Measurements from ENCODE around the gene SPATA13.
"Not testable (repeated sequence)": the region's sequence is repeated elsewhere in the genome, so short reads cannot be mapped to it uniquely, and the experiment has no call there.

SPATA13 gene

DNA sequence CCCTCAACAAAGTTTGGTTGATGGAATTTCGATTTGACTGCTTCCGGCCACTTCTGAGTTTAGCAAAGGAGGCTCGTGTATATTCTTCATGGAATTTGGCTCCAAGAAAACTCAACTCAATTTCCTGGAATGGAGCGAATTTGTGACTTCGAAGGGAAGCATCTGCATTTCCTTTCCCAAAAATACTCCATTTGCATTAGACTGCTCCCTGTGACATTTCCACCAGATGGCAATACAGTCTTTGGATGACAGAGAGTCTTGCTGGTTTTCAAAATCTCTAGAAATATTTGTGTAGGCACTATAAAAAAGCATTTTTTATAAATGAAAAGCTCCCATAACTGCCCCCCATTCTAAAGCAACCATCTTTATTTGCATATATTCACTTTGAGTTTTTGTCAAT lies 152.9 kb downstream of the SPATA13 start:
- Histone ChIP-seq H3K4me1 (ENCODE audit: insufficient read depth, low read length) (no peaks in the 10 kb centered on the region), H3K27me3 (ENCODE audit: control insufficient read depth in 1 of 2, insufficient read depth in 2 of 2, low read length in 2 of 2) (no peaks in the 10 kb centered on the region), H3K9me3 (ENCODE audit: low read length) (no peaks in the 10 kb centered on the region), H3K4me3 (ENCODE audit: low read depth in 1 of 2, low read length in 2 of 2) (no peak overlapping the region), H3K36me3 (ENCODE audit: insufficient read depth, low read length) (no peaks in the 10 kb centered on the region), H3K9ac (ENCODE audit: low read length) (no peak overlapping the region), H3K27ac (ENCODE audit: low read depth, low read length) (no peak overlapping the region)

- H3K4me3 ChIP-seq (ENCODE audit: low read depth in 1 of 2, low read length in 2 of 2); H3K9ac ChIP-seq (ENCODE audit: low read length); H3K27ac ChIP-seq (ENCODE audit: low read depth, low read length): not testable (repeated sequence)
Observed at GRCh38 chr13:24317835-24318234, 157.3 kb downstream of the SPATA13 start.

GRCh38 chr13:24318878-24319277 lies 158.4 kb downstream of the SPATA13 start:
- not testable (repeated sequence) for H3K4me1 ChIP-seq (ENCODE audit: insufficient read depth, low read length); H3K4me3 ChIP-seq (ENCODE audit: low read depth in 1 of 2, low read length in 2 of 2); H3K27me3 ChIP-seq (ENCODE audit: control insufficient read depth in 1 of 2, insufficient read depth in 2 of 2, low read length in 2 of 2); H3K9ac ChIP-seq (ENCODE audit: low read length); H3K36me3 ChIP-seq (ENCODE audit: insufficient read depth, low read length); H3K9me3 ChIP-seq (ENCODE audit: low read length); H3K27ac ChIP-seq (ENCODE audit: low read depth, low read length)

More at GRCh38 chr13:24317835-24318234, 157.3 kb downstream of the SPATA13 start:
- H3K9me3 ChIP-seq (ENCODE audit: low read length); H3K4me1 ChIP-seq (ENCODE audit: insufficient read depth, low read length); H3K36me3 ChIP-seq (ENCODE audit: insufficient read depth, low read length); H3K27me3 ChIP-seq (ENCODE audit: control insufficient read depth in 1 of 2, insufficient read depth in 2 of 2, low read length in 2 of 2): not testable (repeated sequence)

DNA sequence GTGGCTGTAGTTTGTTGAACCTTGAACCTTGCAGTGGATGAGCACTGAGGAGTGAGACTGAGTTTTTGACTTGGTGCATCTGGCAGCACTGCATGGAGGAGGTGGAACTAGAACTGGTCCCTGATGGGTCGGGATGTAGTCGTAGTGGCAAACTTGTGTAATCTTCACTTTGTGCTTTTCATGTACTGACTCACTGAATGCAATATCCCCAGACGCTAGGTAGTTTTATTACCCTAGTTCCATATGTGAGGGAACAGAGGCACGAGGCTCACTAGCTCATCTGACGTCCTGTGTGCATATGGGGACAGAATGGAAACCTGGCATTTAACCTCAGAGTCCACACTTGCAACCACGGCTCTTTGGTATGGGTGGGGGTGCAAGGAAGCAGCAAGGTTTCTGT lies 159.1 kb downstream of the SPATA13 start:
- not testable (repeated sequence) for H3K27ac ChIP-seq (ENCODE audit: low read depth, low read length); H3K4me3 ChIP-seq (ENCODE audit: low read depth in 1 of 2, low read length in 2 of 2)

DNA sequence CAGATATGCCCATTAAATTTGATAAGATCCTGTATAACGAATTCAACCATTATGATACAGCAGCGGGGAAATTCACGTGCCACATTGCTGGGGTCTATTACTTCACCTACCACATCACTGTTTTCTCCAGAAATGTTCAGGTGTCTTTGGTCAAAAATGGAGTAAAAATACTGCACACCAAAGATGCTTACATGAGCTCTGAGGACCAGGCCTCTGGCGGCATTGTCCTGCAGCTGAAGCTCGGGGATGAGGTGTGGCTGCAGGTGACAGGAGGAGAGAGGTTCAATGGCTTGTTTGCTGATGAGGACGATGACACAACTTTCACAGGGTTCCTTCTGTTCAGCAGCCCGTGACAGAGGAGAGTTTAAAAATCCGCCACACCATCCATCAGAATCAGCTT lies 160.9 kb downstream of the SPATA13 start:
- H3K4me1 ChIP-seq (ENCODE audit: insufficient read depth, low read length); H3K4me3 ChIP-seq (ENCODE audit: low read depth in 1 of 2, low read length in 2 of 2); H3K9me3 ChIP-seq (ENCODE audit: low read length); H3K36me3 ChIP-seq (ENCODE audit: insufficient read depth, low read length); H3K9ac ChIP-seq (ENCODE audit: low read length); H3K27ac ChIP-seq (ENCODE audit: low read depth, low read length); H3K27me3 ChIP-seq (ENCODE audit: control insufficient read depth in 1 of 2, insufficient read depth in 2 of 2, low read length in 2 of 2): not testable (repeated sequence)

More for the DNA sequence above, 159.1 kb downstream of the SPATA13 start:
- H3K4me1 ChIP-seq (ENCODE audit: insufficient read depth, low read length); H3K9ac ChIP-seq (ENCODE audit: low read length); H3K36me3 ChIP-seq (ENCODE audit: insufficient read depth, low read length); H3K27me3 ChIP-seq (ENCODE audit: control insufficient read depth in 1 of 2, insufficient read depth in 2 of 2, low read length in 2 of 2); H3K9me3 ChIP-seq (ENCODE audit: low read length): not testable (repeated sequence)

- H3K9ac ChIP-seq (ENCODE audit: low read length); H3K4me3 ChIP-seq (ENCODE audit: low read depth in 1 of 2, low read length in 2 of 2); H3K36me3 ChIP-seq (ENCODE audit: insufficient read depth, low read length); H3K4me1 ChIP-seq (ENCODE audit: insufficient read depth, low read length); H3K27me3 ChIP-seq (ENCODE audit: control insufficient read depth in 1 of 2, insufficient read depth in 2 of 2, low read length in 2 of 2); H3K27ac ChIP-seq (ENCODE audit: low read depth, low read length); H3K9me3 ChIP-seq (ENCODE audit: low read length): not testable (repeated sequence)
Observed at GRCh38 chr13:24322470-24322869, 161.9 kb downstream of the SPATA13 start.

GRCh38 chr13:24323036-24323738 lies 162.7 kb downstream of the SPATA13 start:
- H3K4me1 ChIP-seq (ENCODE audit: insufficient read depth, low read length), result no peaks in the 10 kb centered on the region
- H3K27me3 ChIP-seq (ENCODE audit: control insufficient read depth in 1 of 2, insufficient read depth in 2 of 2, low read length in 2 of 2), result no peaks in the 10 kb centered on the region
- no peak overlapping the region for H3K9ac ChIP-seq (ENCODE audit: low read length)
- no peaks in the 10 kb centered on the region for H3K9me3 ChIP-seq (ENCODE audit: low read length)
- H3K36me3 ChIP-seq (ENCODE audit: insufficient read depth, low read length), result no peaks in the 10 kb centered on the region
- H3K4me3 ChIP-seq (ENCODE audit: low read depth in 1 of 2, low read length in 2 of 2), result no peak overlapping the region
- no peak overlapping the region for H3K27ac ChIP-seq (ENCODE audit: low read depth, low read length)

GRCh38 chr13:24323739-24324075 lies 163.2 kb downstream of the SPATA13 start:
- no peak overlapping the region for H3K27ac ChIP-seq (ENCODE audit: low read depth, low read length)
- H3K9me3 ChIP-seq (ENCODE audit: low read length), result no peaks in the 10 kb centered on the region
- H3K4me1 ChIP-seq (ENCODE audit: insufficient read depth, low read length), result no peaks in the 10 kb centered on the region
- no peaks in the 10 kb centered on the region for H3K36me3 ChIP-seq (ENCODE audit: insufficient read depth, low read length)
- H3K9ac ChIP-seq (ENCODE audit: low read length), result no peak overlapping the region
- no peak overlapping the region for H3K4me3 ChIP-seq (ENCODE audit: low read depth in 1 of 2, low read length in 2 of 2)
- H3K27me3 ChIP-seq (ENCODE audit: control insufficient read depth in 1 of 2, insufficient read depth in 2 of 2, low read length in 2 of 2), result no peaks in the 10 kb centered on the region

GRCh38 chr13:24327598-24327997 lies 167.1 kb downstream of the SPATA13 start:
- H3K36me3 ChIP-seq (ENCODE audit: insufficient read depth, low read length); H3K27me3 ChIP-seq (ENCODE audit: control insufficient read depth in 1 of 2, insufficient read depth in 2 of 2, low read length in 2 of 2); H3K4me3 ChIP-seq (ENCODE audit: low read depth in 1 of 2, low read length in 2 of 2); H3K27ac ChIP-seq (ENCODE audit: low read depth, low read length); H3K9me3 ChIP-seq (ENCODE audit: low read length); H3K9ac ChIP-seq (ENCODE audit: low read length); H3K4me1 ChIP-seq (ENCODE audit: insufficient read depth, low read length): not testable (repeated sequence)

DNA sequence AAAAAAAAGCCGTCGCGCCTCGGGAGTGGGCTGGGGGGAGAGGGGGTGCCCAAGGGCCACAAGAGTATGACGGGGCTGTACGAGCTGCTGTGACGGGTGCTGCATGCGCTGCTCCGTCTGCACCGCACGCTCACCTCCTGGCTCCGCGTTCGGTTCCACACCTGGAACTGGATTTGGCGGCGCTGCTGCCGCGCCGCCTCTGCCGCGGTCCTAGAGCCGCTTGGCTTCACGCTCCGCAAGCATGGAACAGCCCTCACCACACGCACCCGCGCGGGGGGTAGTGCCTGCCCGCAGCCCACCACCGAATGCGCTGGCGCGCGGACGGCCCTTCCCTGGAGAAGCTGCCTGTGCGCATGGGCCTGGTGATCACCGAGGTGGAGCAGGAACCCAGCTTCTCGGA lies 167.6 kb downstream of the SPATA13 start:
- no peak overlapping the region for H3K4me3 ChIP-seq (ENCODE audit: low read depth in 1 of 2, low read length in 2 of 2)

DNA sequence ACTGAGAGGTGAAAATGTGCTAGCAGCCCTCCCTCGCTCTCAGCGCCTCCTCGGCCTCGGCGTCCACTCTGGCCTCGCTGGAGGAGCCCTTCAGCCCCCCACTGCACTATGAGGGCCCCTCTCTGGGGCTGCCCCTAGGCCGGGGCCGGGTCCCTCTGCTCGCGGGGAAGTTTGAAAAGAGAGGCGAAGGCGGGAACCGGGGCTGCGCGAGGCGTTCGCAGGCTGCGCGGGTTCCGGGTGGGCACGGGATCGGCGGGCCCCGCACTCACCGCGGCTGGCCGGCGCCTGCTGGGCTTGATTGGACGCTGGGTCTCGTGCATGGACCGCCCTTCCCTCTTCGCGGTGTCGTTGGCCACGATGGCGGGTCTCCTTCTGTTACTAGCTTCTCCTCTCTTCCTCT lies 178.2 kb downstream of the SPATA13 start:
- Histone ChIP-seq H3K4me3 (ENCODE audit: low read depth in 1 of 2, low read length in 2 of 2) (no peak overlapping the region), H3K9ac (ENCODE audit: low read length) (no peak overlapping the region), H3K4me1 (ENCODE audit: insufficient read depth, low read length) (no peaks in the 10 kb centered on the region), H3K9me3 (ENCODE audit: low read length) (no peaks in the 10 kb centered on the region), H3K36me3 (ENCODE audit: insufficient read depth, low read length) (no peaks in the 10 kb centered on the region), H3K27ac (ENCODE audit: low read depth, low read length) (no peak overlapping the region), H3K27me3 (ENCODE audit: control insufficient read depth in 1 of 2, insufficient read depth in 2 of 2, low read length in 2 of 2) (no peaks in the 10 kb centered on the region)

More for the DNA sequence above, 167.6 kb downstream of the SPATA13 start:
- no peaks in the 10 kb centered on the region for H3K36me3 ChIP-seq (ENCODE audit: insufficient read depth, low read length)
- no peak overlapping the region for H3K9ac ChIP-seq (ENCODE audit: low read length)
- H3K4me1 ChIP-seq (ENCODE audit: insufficient read depth, low read length), result no peaks in the 10 kb centered on the region
- no peaks in the 10 kb centered on the region for H3K9me3 ChIP-seq (ENCODE audit: low read length)
- H3K27ac ChIP-seq (ENCODE audit: low read depth, low read length), result no peak overlapping the region
- H3K27me3 ChIP-seq (ENCODE audit: control insufficient read depth in 1 of 2, insufficient read depth in 2 of 2, low read length in 2 of 2), result no peaks in the 10 kb centered on the region

DNA sequence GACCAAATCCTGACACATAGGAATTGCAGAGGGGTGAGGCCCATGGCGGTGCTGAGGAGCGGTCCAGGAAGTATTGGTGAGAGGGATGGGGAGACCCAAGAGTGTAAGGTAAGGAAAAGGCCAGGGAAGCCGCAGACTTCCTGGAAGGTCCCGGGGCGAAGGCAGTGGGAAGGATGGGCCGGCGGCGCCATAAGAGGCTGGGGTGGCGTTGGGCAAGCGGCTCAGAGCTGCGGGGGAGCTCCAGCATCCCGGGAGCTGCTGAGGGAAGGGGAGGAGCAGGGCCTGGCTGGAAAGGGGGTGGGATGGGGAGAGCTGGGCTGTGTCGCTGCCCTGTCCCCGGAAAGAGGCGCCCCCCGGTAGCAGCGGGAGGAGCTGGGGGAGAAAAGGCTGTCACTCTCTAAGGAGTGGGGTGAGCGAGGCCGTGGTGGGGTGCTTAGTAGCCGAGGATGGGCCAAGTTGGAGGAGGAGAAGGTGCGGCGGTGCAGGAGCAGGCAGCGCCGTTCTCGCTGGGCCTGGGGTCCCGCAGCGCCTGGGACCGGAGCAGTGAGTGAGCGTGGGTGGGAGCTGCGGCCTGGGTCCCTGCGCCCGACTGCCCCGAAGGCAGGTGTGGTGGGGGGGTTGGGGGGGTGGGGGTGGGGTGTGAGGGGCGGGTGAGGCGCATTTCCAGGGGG lies 179.6 kb downstream of the SPATA13 start:
- Histone ChIP-seq H3K27ac (ENCODE audit: low read depth, low read length) (no peak overlapping the region), H3K9me3 (ENCODE audit: low read length) (no peaks in the 10 kb centered on the region), H3K4me1 (ENCODE audit: insufficient read depth, low read length) (no peaks in the 10 kb centered on the region), H3K9ac (ENCODE audit: low read length) (no peak overlapping the region), H3K4me3 (ENCODE audit: low read depth in 1 of 2, low read length in 2 of 2) (no peak overlapping the region), H3K27me3 (ENCODE audit: control insufficient read depth in 1 of 2, insufficient read depth in 2 of 2, low read length in 2 of 2) (no peaks in the 10 kb centered on the region), H3K36me3 (ENCODE audit: insufficient read depth, low read length) (no peaks in the 10 kb centered on the region)
